Thyroid gland (tissue), 4 donors: Measurements from ENCODE around the gene CCDC157.

Source experiments
- CTCF ChIP-seq, 6 experiments: fragments of 200-600 bp in 3 of 6; fragments of 450-650 bp in 3 of 6; sonication (generic) in 3 of 6; IDR thresholded peaks; one replicate each; pipeline ENCODE4 v1.5.1; 2016 to 2019; ENCODE audit warnings: antibody characterized with exemption in 6 of 6, mild to moderate bottlenecking in 2 of 6, inconsistent platforms in 1 of 6, moderate library complexity in 1 of 6
- POLR2A ChIP-seq, 2 donors: fragments of 450-650 bp; IDR thresholded peaks; one replicate each; pipeline ENCODE4 v1.6.1; 2017; ENCODE audit warnings: antibody characterized with exemption in 2 of 2, mild to moderate bottlenecking in 2 of 2, moderate library complexity in 1 of 2

GRCh38 chr22:30416837-30417236 is 60.0 kb downstream of the CCDC157 start:
- TF ChIP-seq POLR2A (IDR thresholded peaks at IDR 0.05) = no peak
- no peak for TF ChIP-seq CTCF (IDR thresholded peaks at IDR 0.05)
